Vagina (tissue), 2 donors: ENCODE measurements around the gene SGIP1.

ENCODE experiments used
- POLR2A ChIP-seq, 2 donors: fragments of 450-650 bp; IDR thresholded peaks; one replicate each; pipeline ENCODE4 v1.6.1; 2017; ENCODE audit warnings: antibody characterized with exemption in 2 of 2, mild to moderate bottlenecking in 2 of 2, moderate library complexity in 2 of 2
- POLR2AphosphoS5 ChIP-seq, 2 donors: sonication (generic); formaldehyde crosslinking; IDR thresholded peaks; one replicate each; pipeline ENCODE4 v1.9.0; 2017; ENCODE audit warnings: antibody characterized with exemption in 2 of 2, mild to moderate bottlenecking in 2 of 2, low read depth in 1 of 2; ENCODE audit not compliant: insufficient read depth in 1 of 2

GRCh38 chr1:66527686-66528085, 6.3 kb upstream of the SGIP1 start:
- no peak for TF ChIP-seq POLR2A (IDR thresholded peaks at IDR 0.05)
- no peak for TF ChIP-seq POLR2AphosphoS5 (IDR thresholded peaks at IDR 0.05; ENCODE audit: insufficient read depth in 1 of 2, low read depth in 1 of 2)
